Measurements from ENCODE around the gene TNFRSF1B. TPM values are rescaled to one million over a fixed set of nuclear protein-coding genes. Genes with fewer than 3 reads are reported as not detected.

TNFRSF1B gene
- total and polyA plus RNA-seq, 4 donors = 15.4 to 246 (median 65.5) TPM

- TF ChIP-seq, protein P1, sequence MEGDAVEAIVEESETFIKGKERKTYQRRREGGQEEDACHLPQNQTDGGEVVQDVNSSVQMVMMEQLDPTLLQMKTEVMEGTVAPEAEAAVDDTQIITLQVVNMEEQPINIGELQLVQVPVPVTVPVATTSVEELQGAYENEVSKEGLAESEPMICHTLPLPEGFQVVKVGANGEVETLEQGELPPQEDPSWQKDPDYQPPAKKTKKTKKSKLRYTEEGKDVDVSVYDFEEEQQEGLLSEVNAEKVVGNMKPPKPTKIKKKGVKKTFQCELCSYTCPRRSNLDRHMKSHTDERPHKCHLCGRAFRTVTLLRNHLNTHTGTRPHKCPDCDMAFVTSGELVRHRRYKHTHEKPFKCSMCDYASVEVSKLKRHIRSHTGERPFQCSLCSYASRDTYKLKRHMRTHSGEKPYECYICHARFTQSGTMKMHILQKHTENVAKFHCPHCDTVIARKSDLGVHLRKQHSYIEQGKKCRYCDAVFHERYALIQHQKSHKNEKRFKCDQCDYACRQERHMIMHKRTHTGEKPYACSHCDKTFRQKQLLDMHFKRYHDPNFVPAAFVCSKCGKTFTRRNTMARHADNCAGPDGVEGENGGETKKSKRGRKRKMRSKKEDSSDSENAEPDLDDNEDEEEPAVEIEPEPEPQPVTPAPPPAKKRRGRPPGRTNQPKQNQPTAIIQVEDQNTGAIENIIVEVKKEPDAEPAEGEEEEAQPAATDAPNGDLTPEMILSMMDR (IDR thresholded peaks at IDR 0.05; ENCODE audit: control extremely low read depth, extremely low read depth) = no peak
- no peak for DNase-seq
Observed at GRCh38 chr1:12194666-12195216, 27.9 kb downstream of the TNFRSF1B start.

DNA sequence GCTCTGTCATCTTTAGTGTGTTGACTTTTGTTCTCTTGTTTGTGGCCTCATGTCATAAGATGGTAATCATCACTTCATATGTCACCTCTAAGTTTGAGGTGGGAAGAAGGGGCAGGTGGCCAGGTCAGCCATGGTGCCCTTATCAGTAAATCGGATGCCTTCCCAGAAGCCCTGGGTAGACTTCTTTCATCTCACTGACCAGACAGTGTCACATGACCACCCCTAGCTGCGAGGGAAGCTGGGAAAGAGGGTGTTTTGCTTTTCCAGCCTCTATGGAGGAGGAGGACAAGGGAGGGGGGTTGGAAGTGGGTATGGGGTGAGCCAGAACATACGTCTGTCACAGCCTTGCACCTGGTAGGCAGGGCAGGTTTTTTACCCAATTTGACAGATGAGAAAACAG, 28.6 kb downstream of the TNFRSF1B start:
- H3K9me3 ChIP-seq (ENCODE audit: control insufficient read depth in 4 of 4, insufficient read depth in 3 of 4, low read length in 3 of 4) = no peaks in the 10 kb centered on the region
- 65 to 84% methylated on average over 3 of the region's 3 CpGs for WGBS, 2 donors
- DNase-seq (no peak), ATAC-seq (ENCODE audit: insufficient read depth, low FRiP score) (no peak)
- no peaks in the 10 kb centered on the region for H3K4me1 ChIP-seq (ENCODE audit: control insufficient read depth in 5 of 5, insufficient read depth in 5 of 5, low read length in 5 of 5)
- TF ChIP-seq, protein P1 (IDR thresholded peaks at IDR 0.05; ENCODE audit: control extremely low read depth, extremely low read depth) = no peak
- no peak overlapping the region for H3K9ac ChIP-seq (ENCODE audit: insufficient read depth in 1 of 2, low read length in 2 of 2)
- no peak overlapping the region for H3K4me3 ChIP-seq
- no peak overlapping the region for H3K27ac ChIP-seq (ENCODE audit: low read depth in 1 of 2, low read length in 1 of 2)
- peaks cover 0 to 39% (median 5%) of the 10 kb centered on the region in 4 donors for H3K36me3 ChIP-seq (ENCODE audit: control insufficient read depth in 4 of 4, insufficient read depth in 4 of 4, low read length in 4 of 4)
- no peaks in the 10 kb centered on the region for H3K27me3 ChIP-seq (ENCODE audit: control insufficient read depth in 3 of 3, insufficient read depth in 3 of 3, low read length in 2 of 3)

More at GRCh38 chr1:12194666-12195216, 27.9 kb downstream of the TNFRSF1B start:
- H3K27me3 ChIP-seq (ENCODE audit: control insufficient read depth in 3 of 3, insufficient read depth in 3 of 3, low read length in 2 of 3) = no peaks in the 10 kb centered on the region
- H3K36me3 ChIP-seq (ENCODE audit: control insufficient read depth in 4 of 4, insufficient read depth in 4 of 4, low read length in 4 of 4) = peaks cover 0 to 37% (median 6%) of the 10 kb centered on the region in 4 donors
- no peak overlapping the region for H3K9ac ChIP-seq (ENCODE audit: insufficient read depth in 1 of 2, low read length in 2 of 2)
- WGBS, 2 donors = 56 to 77% methylated on average over 12 to 14 of the region's 14 CpGs
- H3K4me3 ChIP-seq = no peak overlapping the region
- no peaks in the 10 kb centered on the region for H3K4me1 ChIP-seq (ENCODE audit: control insufficient read depth in 5 of 5, insufficient read depth in 5 of 5, low read length in 5 of 5)
- H3K9me3 ChIP-seq (ENCODE audit: control insufficient read depth in 4 of 4, insufficient read depth in 3 of 4, low read length in 3 of 4) = no peaks in the 10 kb centered on the region
- ATAC-seq (ENCODE audit: insufficient read depth, low FRiP score) = no peak
- no peak overlapping the region for H3K27ac ChIP-seq (ENCODE audit: low read depth in 1 of 2, low read length in 1 of 2)

- Histone ChIP-seq H3K4me1 (ENCODE audit: control insufficient read depth in 5 of 5, insufficient read depth in 5 of 5, low read length in 5 of 5) (no peaks in the 10 kb centered on the region), H3K4me3 (no peak overlapping the region), H3K9me3 (ENCODE audit: control insufficient read depth in 4 of 4, insufficient read depth in 3 of 4, low read length in 3 of 4) (no peaks in the 10 kb centered on the region), H3K27ac (ENCODE audit: low read depth in 1 of 2, low read length in 1 of 2) (peak overlapping the region in 1 of 2 donors; percentile 3), H3K27me3 (ENCODE audit: control insufficient read depth in 3 of 3, insufficient read depth in 3 of 3, low read length in 2 of 3) (no peaks in the 10 kb centered on the region), H3K9ac (ENCODE audit: insufficient read depth in 1 of 2, low read length in 2 of 2) (no peak overlapping the region), H3K36me3 (ENCODE audit: control insufficient read depth in 4 of 4, insufficient read depth in 4 of 4, low read length in 4 of 4) (peaks cover 0 to 32% (median 5%) of the 10 kb centered on the region in 4 donors)
- TF ChIP-seq, protein P1 (IDR thresholded peaks at IDR 0.05; ENCODE audit: control extremely low read depth, extremely low read depth) = no peak
- WGBS, 2 donors = 40 to 54% methylated on average over 20 of the region's 20 CpGs
- DNase-seq = peak in 1 of 3 donors; percentile 69
- peak; percentile 76 for ATAC-seq (ENCODE audit: insufficient read depth, low FRiP score)
Observed at GRCh38 chr1:12196641-12197482, 30.1 kb downstream of the TNFRSF1B start.
